ENCODE measurements around the gene MCRIP1.

The MCRIP1 gene

GRCh38 chr17:81802048-81802758 lies 30.9 kb downstream of the MCRIP1 start:
- Mint-ChIP-seq H3K9me3 (no peaks in the 10 kb centered on the region), H3K36me3 (ENCODE audit: low read depth) (no peaks in the 10 kb centered on the region), H3K4me3 (no peak overlapping the region), H3K4me1 (peaks cover 2% of the 10 kb centered on the region), H3K27ac (no peak overlapping the region), H3K27me3 (peaks cover 46% of the 10 kb centered on the region)
- no peak for DNase-seq
- ATAC-seq = no peak

GRCh38 chr17:81801327-81801726 lies 31.8 kb downstream of the MCRIP1 start:
- ATAC-seq = no peak
- Mint-ChIP-seq H3K4me3 (no peak overlapping the region), H3K36me3 (ENCODE audit: low read depth) (no peaks in the 10 kb centered on the region), H3K27me3 (peaks cover 46% of the 10 kb centered on the region), H3K9me3 (no peaks in the 10 kb centered on the region), H3K27ac (no peak overlapping the region), H3K4me1 (peaks cover 2% of the 10 kb centered on the region)
- no peak for DNase-seq

GRCh38 chr17:81794509-81794908 lies 38.6 kb downstream of the MCRIP1 start:
- DNase-seq (no peak), ATAC-seq (no peak)
- Mint-ChIP-seq H3K27ac (no peak overlapping the region), H3K4me1 (no peaks in the 10 kb centered on the region), H3K27me3 (peaks cover 8% of the 10 kb centered on the region), H3K36me3 (ENCODE audit: low read depth) (no peaks in the 10 kb centered on the region), H3K9me3 (no peaks in the 10 kb centered on the region), H3K4me3 (no peak overlapping the region)

GRCh38 chr17:81794074-81794476 lies 39.0 kb downstream of the MCRIP1 start:
- no peak overlapping the region for H3K27ac Mint-ChIP-seq
- H3K4me1 Mint-ChIP-seq = no peaks in the 10 kb centered on the region
- ATAC-seq = no peak
- no peaks in the 10 kb centered on the region for H3K36me3 Mint-ChIP-seq (ENCODE audit: low read depth)
- no peak overlapping the region for H3K4me3 Mint-ChIP-seq
- no peak for DNase-seq
- H3K27me3 Mint-ChIP-seq = peaks cover 4% of the 10 kb centered on the region
- H3K9me3 Mint-ChIP-seq = no peaks in the 10 kb centered on the region

- H3K4me3 Mint-ChIP-seq = no peak overlapping the region
- ATAC-seq = no peak
- no peaks in the 10 kb centered on the region for H3K9me3 Mint-ChIP-seq
- DNase-seq = no peak
- H3K27ac Mint-ChIP-seq = no peak overlapping the region
- H3K27me3 Mint-ChIP-seq = peaks cover 3% of the 10 kb centered on the region
- no peaks in the 10 kb centered on the region for H3K36me3 Mint-ChIP-seq (ENCODE audit: low read depth)
- no peaks in the 10 kb centered on the region for H3K4me1 Mint-ChIP-seq
Measured at GRCh38 chr17:81792675-81793615, 40.1 kb downstream of the MCRIP1 start.

All from activated naive CD8-positive, alpha-beta T cell treated with anti-CD3 and anti-CD28 coated beads, Interleukin-2, amount 50 U/mL, for 24 hours (primary cell).